NCI-H2107 treated with DMSO at 0.1 percent for 48 hours (cell line): ENCODE measurements around the gene GADL1.

Source experiments
- DNase-seq: peaks from one replicate; lab custom pipeline; 2025; ENCODE audit not compliant: unreplicated experiment; lab: John Stamatoyannopoulos, UW

The GADL1 gene

GRCh38 chr3:30878862-30879261 is 15.6 kb downstream of the GADL1 start:
- no peak for DNase-seq

GRCh38 chr3:30875505-30875904 is 19.0 kb downstream of the GADL1 start:
- no peak for DNase-seq

DNA sequence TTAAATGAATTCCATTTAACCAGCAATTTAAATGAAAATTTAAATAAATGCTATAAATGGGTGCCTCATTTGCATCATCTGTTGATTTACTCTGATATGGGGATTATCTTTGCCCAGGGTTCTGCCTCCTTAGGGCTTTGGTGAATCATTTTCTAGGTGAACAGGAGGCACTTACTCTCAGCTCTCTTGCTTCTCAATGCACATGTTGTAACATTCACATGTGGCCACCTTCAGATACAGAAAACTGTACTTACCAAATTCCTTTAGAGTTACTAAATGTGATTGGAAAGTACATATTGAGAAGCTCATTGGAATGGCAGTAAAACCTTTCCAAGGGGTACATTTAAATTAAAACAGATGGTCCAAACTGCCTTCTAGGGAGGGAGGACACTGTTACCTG is 20.8 kb downstream of the GADL1 start:
- DNase-seq, result no peak

DNA sequence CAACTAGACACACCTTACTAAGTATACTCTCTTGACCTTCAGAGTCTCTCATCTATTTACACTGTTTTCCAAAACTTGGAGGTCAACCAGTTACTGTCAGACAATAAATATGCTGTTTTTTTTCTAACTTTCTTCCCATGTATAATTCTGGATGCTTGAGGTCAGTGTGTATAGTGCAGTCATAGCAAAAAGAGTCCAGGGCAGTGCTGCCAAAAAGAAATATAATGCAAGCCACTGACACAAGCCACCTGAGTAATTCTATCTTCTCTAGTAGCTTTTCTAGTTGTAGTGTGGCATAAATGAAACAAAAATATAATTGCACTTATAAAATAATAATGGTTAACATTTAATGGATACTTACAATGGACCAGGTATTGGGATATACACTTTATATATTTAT is 21.6 kb downstream of the GADL1 start:
- DNase-seq, result no peak

DNA sequence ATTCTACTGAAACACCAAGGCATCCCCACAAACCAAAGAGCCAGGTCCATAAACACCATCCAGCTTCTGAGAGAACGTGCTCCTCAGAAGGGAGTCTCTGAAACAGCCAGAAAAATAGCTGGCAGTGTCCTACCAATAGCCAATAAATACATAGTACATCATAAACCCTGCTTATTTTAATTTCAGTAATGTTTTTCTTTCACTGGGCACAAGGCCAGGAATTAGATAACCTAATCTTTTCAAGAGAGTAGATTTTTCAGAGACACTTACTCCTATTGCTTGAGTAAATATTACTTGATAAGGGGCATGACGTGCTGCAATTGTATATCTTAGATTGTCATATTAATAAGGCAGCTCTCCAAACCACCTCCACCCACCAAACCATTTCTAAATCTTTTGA is 22.7 kb downstream of the GADL1 start:
- no peak for DNase-seq

DNA sequence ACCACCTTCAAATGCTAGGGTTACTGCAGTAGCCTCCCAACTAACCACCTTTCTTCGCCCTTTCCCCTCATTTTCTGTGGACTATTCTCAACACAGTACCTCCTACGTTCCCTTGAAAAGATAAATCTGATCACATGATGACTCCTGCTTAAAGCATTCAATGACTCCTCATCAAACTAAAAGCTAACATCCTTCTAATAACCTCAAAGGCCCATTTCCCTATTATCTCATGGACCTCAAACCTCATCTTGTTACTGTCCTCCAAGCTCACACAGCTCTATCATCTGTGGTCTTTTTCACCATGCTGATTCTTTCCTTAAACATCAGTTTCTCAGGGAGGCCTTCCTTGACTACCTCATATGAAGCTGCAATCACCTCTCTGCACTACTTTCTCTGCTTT is 29.6 kb downstream of the GADL1 start:
- no peak for DNase-seq

DNA sequence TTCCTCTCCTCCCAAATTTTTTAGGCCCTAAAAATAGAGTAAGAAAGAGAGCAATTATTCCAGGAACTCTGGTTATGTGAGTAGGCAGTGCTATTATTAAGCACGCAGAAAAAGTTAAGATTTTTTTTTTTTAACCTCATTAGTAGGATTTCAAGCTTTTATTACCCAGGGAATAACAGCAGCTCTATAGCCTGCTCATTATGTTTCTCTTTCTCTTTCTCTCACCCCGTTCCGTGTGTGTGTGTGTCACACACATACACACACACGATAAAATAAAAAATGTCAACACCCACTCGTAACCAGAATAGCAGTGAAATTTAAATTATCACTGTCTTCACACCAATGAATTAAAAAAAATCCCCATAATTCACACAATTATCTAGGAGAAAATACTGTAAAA is 30.3 kb downstream of the GADL1 start:
- no peak for DNase-seq

- no peak for DNase-seq
Measured at GRCh38 chr3:30862004-30862403, 32.5 kb downstream of the GADL1 start.

GRCh38 chr3:30858894-30859389 is 35.5 kb downstream of the GADL1 start:
- DNase-seq, result no peak

DNA sequence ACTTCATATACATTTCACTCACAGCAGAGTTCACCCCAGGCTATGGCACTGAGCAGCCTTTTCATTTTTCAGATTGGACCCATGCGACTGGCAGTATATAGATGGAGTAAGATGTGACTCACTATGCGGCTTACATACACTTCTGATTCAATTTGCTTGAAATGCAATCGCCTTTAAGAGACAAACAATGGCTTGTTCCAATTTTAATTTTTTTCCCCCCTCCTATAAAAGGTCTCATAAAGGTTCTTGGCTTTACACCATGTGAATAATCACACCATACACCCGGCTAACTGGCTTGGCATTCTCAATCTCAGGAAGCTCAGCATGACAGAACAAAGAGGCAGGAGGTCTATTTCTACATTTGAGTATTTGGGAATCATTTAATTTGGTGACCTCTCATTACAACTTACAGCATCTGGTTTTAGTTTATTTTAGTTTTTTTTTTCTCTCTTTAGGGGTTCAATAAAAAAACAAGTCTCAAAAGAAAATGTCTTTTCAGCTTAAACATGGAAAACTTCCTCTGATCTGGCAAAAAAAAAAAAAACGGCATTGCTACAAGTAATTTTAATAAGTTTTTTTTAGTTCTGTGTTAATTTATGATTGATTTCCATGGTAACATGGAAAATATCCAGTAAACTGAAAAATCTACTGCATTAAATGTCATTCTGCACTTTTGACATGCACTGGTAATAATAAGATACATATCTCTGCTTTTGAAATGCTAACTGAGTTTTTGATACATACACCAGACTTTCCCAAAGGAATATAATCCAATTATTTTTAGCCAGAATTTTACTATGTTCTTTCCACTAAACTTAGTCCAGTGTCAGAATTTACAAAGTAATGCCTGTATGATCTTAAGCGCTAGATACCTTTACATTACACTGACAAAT is 38.8 kb downstream of the GADL1 start:
- no peak for DNase-seq

DNA sequence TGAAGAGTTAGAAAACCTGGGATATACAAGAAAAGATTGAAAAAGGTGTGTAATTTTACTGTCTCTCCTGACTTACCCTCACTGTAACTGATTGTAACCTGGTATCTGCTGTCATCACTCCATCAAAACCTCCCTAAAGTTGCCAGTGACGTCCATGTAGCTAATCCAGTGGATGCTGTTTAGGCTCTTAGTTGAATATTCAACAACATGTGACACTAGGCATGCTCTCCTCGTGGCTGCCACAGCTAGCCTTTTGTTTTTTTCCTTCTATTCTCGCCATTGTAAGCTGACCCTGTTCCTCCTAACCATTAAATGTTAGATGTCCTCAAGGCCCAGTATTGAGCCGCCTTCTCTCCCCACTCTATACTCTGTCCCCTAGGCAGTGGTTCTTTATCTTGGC is 41.6 kb downstream of the GADL1 start:
- DNase-seq, result no peak

DNA sequence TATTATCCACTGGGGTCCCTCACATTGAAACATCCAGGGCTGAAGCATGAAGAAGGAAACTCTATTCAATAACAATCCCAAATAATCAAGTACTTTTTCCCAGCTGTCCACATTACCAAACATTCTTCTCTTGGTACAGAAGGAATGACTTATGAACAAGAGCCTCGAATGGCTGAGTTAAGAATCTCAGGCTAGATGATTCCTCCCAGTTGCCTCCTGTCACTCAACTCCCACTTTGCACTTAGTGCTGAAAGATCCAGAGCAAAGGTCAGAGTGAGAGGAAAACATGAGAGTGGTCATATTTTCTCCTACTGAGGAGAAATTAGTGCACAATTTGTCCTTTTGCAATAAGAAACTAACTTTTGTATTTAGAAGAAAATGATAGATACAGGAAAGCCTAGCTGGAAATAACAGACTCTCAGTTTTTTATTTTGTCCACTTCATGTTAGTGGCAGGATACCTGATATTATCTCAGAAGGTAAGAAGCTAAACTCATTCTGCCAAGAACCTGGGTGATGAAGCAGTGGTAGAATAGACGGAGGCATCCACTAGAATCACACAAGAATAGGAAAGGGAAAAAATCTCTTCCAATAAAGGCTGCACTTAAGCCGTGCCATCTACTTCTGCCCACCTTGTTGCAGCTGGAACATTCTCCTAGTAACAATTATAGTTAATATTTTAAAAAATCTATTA is 46.2 kb downstream of the GADL1 start:
- DNase-seq, result no peak

DNA sequence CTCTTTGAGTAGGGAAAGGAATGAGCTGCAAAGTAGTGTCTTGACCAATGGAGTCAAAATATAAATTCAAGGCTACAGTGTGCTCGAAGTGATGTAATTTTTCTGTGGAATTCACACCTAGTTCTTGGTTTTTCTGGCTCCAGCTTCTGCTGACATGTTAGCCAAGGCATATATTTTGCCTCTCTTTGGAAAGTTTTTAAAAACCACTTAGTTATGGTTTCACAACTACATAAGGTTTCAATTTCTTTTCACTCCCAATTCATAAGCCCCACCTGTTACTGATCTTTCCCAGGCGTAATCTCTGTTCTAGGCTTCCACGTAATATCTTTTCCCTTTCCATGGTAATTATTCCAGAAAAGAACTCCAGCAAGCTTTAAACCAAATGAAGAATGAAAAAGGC is 46.9 kb downstream of the GADL1 start:
- no peak for DNase-seq

- no peak for DNase-seq
Measured at GRCh38 chr3:30845606-30846005, 48.9 kb downstream of the GADL1 start.

DNA sequence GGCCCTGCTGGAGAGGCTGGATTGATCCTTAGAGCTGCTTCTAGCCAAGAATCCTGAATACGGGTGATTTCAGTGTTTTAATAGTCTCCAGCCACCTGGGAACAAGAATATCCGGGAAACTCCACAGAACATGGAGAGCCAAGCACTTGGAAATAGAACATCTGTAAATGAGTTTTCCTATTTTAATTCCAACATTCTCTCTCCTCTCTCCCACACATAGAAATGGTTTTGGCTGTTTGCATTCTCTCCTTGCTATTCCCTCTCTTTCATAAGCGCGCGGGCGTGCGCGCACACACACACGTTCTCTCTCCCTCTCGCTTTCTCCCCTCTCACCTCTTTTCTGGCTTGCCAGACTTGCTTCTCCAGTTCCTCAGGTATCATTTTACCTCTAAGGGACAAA is 50.6 kb downstream of the GADL1 start:
- DNase-seq, result no peak

GRCh38 chr3:30836141-30836540 is 58.3 kb downstream of the GADL1 start:
- no peak for DNase-seq

GRCh38 chr3:30835667-30836066 is 58.8 kb downstream of the GADL1 start:
- no peak for DNase-seq

DNA sequence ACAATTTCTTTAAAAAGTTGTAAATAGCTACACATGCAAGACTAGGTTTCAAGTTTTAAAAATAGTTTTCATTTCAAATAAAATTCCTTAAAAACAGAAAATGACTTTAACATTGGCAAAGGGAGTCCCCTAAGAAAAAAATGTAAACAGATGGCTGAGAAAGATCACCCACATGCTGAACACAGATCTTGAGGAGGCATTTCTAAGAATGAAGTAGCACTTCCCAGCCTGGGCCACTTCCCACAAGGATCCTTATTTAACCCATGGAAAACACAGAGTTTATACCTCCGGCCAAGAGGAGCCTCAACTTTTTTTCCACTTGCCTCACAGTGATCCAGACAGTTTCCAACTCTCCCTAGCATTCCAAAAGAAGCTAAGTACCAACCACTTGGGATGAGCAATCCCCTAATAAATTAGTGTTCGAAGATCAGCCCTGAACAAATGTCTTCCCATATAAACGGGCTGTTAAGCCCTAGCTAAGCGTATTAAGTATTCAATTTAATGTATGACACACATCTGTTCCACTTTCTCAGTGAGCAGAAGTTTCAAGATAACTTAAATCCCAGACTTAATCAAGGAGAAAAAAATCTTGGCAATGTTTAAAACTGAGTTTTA is 61.4 kb downstream of the GADL1 start:
- no peak for DNase-seq

DNA sequence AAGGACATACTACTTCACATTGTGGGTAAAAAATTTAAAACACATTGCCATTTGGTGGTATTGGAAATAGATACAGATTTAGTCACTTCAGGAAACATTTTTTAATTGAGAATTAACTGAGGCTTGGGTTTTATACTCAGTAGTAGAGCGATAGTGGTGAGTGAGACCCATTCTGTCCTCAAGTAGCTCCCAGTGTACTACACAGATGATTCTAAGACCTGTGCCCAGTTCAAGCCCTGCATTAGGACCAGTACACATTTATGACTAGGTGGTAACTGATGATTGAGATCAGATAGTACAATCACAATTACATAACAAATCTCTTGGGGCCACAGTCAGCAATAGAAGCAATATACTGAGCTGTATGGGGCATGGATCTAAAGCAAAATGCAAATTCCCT is 67.4 kb downstream of the GADL1 start:
- no peak for DNase-seq

DNA sequence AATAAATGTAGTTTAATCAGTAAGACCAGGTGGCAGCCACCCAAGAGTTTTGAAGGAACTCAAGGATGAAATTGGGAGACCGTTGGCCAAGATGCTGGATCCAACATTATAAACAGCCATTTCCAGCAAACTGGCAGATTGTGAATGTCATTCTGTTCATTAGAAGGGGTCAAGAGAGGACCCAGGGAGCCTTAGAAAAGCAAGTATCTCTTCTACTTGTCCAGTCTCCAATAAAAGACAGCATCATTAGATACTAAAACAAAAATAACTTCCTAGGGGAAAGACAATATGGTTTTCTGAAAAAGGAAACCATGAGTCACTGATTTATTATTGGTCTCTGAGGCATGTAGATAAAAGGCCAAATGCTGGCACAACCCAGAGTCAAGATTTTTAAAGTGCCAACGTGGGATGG is 67.9 kb downstream of the GADL1 start:
- no peak for DNase-seq

GRCh38 chr3:30819067-30819798 is 75.2 kb downstream of the GADL1 start:
- DNase-seq, result no peak
